MCF 10A (cell line): ENCODE data around the gene OR2V2. TPM values are rescaled to one million over a fixed set of nuclear protein-coding genes. Genes with fewer than 3 reads are reported as not detected.

Source experiments
- BruUV-seq: library from RNA; stranded (reverse); fragments of 400-500 nt; replicated peaks from 2 replicates; lab custom pipeline; 2021; lab: Mats Ljungman, UMichigan
- CTCF ChIA-PET: fragments of 300-600 bp; sonication (Branson Sonifier 250); formaldehyde crosslinking; extraction: SDS; loops from one replicate; lab custom pipeline; 2021; ENCODE audit warnings: antibody characterized with exemption, inconsistent platforms; lab: Yijun Ruan, JAX
- POLR2A ChIA-PET: fragments of 300-600, 350-650 bp; sonication (Branson Sonifier 250); formaldehyde crosslinking; extraction: SDS; loops from one replicate; lab custom pipeline; 2020; ENCODE audit warnings: antibody characterized with exemption, inconsistent platforms; lab: Yijun Ruan, JAX
- DNase-seq: peaks from one replicate; pipeline ENCODE4 v3.0.0-alpha.2; 2018; ENCODE audit not compliant: unreplicated experiment
- H3K27ac Mint-ChIP-seq: one replicate; pipeline ENCODE4 v1.8.0; 2022; ENCODE audit warnings: mild to moderate bottlenecking, low read depth, mixed read lengths; ENCODE audit not compliant: unreplicated experiment
- H3K27me3 Mint-ChIP-seq: one replicate; pipeline ENCODE4 v1.8.0; 2022; ENCODE audit warnings: mixed read lengths; ENCODE audit not compliant: insufficient read depth, unreplicated experiment
- H3K36me3 Mint-ChIP-seq: one replicate; pipeline ENCODE4 v1.8.0; 2022; ENCODE audit warnings: mild to moderate bottlenecking, moderate library complexity, mixed read lengths; ENCODE audit not compliant: insufficient read depth, unreplicated experiment
- H3K4me1 Mint-ChIP-seq: one replicate; pipeline ENCODE4 v1.8.0; 2022; ENCODE audit warnings: mixed read lengths; ENCODE audit not compliant: insufficient read depth, unreplicated experiment
- H3K4me3 Mint-ChIP-seq: one replicate; pipeline ENCODE4 v1.8.0; 2022; ENCODE audit warnings: mild to moderate bottlenecking, moderate library complexity, mixed read lengths; ENCODE audit not compliant: unreplicated experiment
- H3K9me3 Mint-ChIP-seq: one replicate; pipeline ENCODE4 v1.8.0; 2022; ENCODE audit warnings: mixed read lengths; ENCODE audit not compliant: unreplicated experiment
- CTCF ChIP-seq: fragments of 200-600 bp; IDR thresholded peaks from one replicate; pipeline ENCODE4 v1.8.0; 2022; ENCODE audit warnings: antibody characterized with exemption, mild to moderate bottlenecking; ENCODE audit not compliant: unreplicated experiment
- intact Hi-C: fragments of 100-400 bp; cut with micrococcal nuclease; formaldehyde crosslinking; loops from 2 replicates; pipeline ENCODE4 v1.14.1; 2022
- total RNA-seq: library from RNA; stranded (reverse); gene quantifications from 2 replicates; pipeline ENCODE4 v1.2.3, GENCODE V29; 2022

The OR2V2 gene
- total RNA-seq, 1 experiment from 2014 or later = not detected

GRCh38 chr5:181156758-181157157 is 9.4 kb downstream of the OR2V2 start:
- Mint-ChIP-seq H3K4me1 (peaks cover 18% of the 10 kb centered on the region), H3K4me3 (no peak overlapping the region), H3K9me3 (no peaks in the 10 kb centered on the region), H3K27me3 (peaks cover 25% of the 10 kb centered on the region), H3K36me3 (peaks cover 6% of the 10 kb centered on the region), H3K27ac (no peak overlapping the region)
- BruUV-seq = no TSS peak
- DNase-seq = no peak
- intact Hi-C loops = no loop called here
- ChIA-PET CTCF (interaction anchor here (0.6 to 5.9 kb wide), 3 partner anchors 69 to 289 kb away, joined by 3 to 39 read pairs (median 4); no protein-coding TSS in a partner anchor), POLR2A (interaction anchor here (1.0 to 1.7 kb wide), 2 partner anchors 104 to 288 kb away, joined by 3 to 6 read pairs; partner anchors contain the start of gene TRIM52)
- no peak for TF ChIP-seq CTCF

GRCh38 chr5:181158869-181159268 is 11.5 kb downstream of the OR2V2 start:
- Mint-ChIP-seq H3K9me3 (no peaks in the 10 kb centered on the region), H3K4me1 (peaks cover 11% of the 10 kb centered on the region), H3K36me3 (peaks cover 6% of the 10 kb centered on the region), H3K4me3 (peak overlapping the region; percentile 66), H3K27me3 (peaks cover 25% of the 10 kb centered on the region), H3K27ac (peak overlapping the region; percentile 97)
- BruUV-seq = no TSS peak
- ChIA-PET CTCF (interaction anchor here (0.5 to 5.9 kb wide), 20 partner anchors 9 to 777 kb away, joined by 3 to 39 read pairs (median 3); no protein-coding TSS in a partner anchor), POLR2A (interaction anchor here (0.8 kb wide), 1 partner anchor 582 kb away, joined by 3 read pairs; no protein-coding TSS in a partner anchor)
- TF ChIP-seq CTCF = no peak
- intact Hi-C loops = loop anchor here (1.0 to 2.0 kb wide), 5 partner anchors 23 to 375 kb away; partner anchors contain the start of genes TRIM41 and ZFP62
- DNase-seq = no peak

DNA sequence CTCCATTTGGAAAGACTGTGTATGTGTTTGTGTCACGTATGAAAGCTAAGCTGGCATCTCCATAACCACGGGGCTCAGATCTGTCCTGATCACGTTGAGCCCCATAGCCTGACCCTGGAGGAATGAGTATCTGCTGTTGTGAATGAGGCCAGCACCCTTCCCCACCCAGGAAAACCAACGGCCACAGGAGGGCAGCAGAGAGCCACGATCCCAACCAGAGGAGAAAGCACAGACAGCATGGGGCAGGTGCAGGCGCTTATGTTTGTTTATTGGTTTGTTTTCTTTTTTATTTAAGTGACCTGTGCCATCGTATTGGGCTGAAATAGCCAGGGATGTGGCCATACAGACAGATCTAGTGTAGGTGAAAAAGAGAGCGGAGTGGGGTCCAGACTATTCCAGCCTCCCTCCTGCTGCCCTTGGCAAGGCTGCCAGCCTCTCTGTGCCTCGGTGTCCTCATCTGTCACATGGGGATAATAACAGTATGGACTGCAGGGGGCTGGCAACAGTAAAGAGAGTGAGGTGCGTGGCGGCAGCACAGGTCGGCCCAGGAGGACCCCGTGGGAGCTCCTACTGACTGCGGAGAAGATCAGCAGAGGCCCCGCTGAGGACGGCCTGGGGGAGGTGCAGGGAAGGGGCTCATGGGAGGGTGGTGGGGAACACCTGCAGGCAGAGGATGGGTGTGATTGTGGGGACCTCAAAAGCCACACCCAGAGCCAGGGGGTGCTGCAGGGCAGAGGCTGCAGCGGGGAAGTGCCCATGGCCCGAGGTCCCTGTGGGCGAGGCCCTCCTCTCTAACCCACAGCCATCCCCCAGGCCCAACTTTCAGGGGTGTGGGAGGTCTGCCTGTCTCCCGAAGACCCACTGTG is 12.1 kb downstream of the OR2V2 start:
- Mint-ChIP-seq H3K27me3 (peaks cover 25% of the 10 kb centered on the region), H3K9me3 (no peaks in the 10 kb centered on the region), H3K27ac (peak overlapping the region; percentile 97), H3K4me3 (peak overlapping the region; percentile 66), H3K36me3 (peaks cover 6% of the 10 kb centered on the region), H3K4me1 (peaks cover 11% of the 10 kb centered on the region)
- peak; percentile 97 for TF ChIP-seq CTCF
- ChIA-PET CTCF (interaction anchor here (0.5 to 5.9 kb wide), 24 partner anchors 10 to 1196 kb away, joined by 3 to 39 read pairs (median 3); no protein-coding TSS in a partner anchor), POLR2A (interaction anchor here (1.0 to 1.1 kb wide), 3 partner anchors 31 to 375 kb away, joined by 3 to 5 read pairs (median 3); no protein-coding TSS in a partner anchor)
- BruUV-seq = no TSS peak
- peak; percentile 94 for DNase-seq
- intact Hi-C loops = loop anchor here (1.0 to 2.0 kb wide), 5 partner anchors 23 to 375 kb away; partner anchors contain the start of genes TRIM41 and ZFP62
